Activated CD4-positive, CD25-positive, alpha-beta regulatory T cell treated with anti-CD3 and anti-CD28 coated beads, Interleukin-2, amount 50 U/mL, for 72 hours (primary cell): ENCODE measurements around the gene GCSAM.

Source experiments
- DNase-seq: peaks from one replicate; pipeline ENCODE4 v3.0.0; 2021

The GCSAM gene

GRCh38 chr3:112128843-112129727, 4.0 kb downstream of the GCSAM start:
- no peak for DNase-seq

- no peak for DNase-seq
Measured at GRCh38 chr3:112127522-112128494, 5.2 kb downstream of the GCSAM start.

GRCh38 chr3:112126511-112126911, 6.5 kb downstream of the GCSAM start:
- no peak for DNase-seq

GRCh38 chr3:112124907-112125607, 8.0 kb downstream of the GCSAM start:
- no peak for DNase-seq

- DNase-seq, result no peak
Measured at GRCh38 chr3:112123548-112123947, 9.5 kb downstream of the GCSAM start.

- DNase-seq, result no peak
Measured at GRCh38 chr3:112122870-112123269, 10.2 kb downstream of the GCSAM start.

GRCh38 chr3:112121577-112122547, 11.2 kb downstream of the GCSAM start:
- DNase-seq, result no peak

GRCh38 chr3:112119962-112120836, 12.8 kb downstream of the GCSAM start:
- no peak for DNase-seq

GRCh38 chr3:112117841-112118571, 15.0 kb downstream of the GCSAM start:
- DNase-seq, result no peak

- no peak for DNase-seq
Measured at GRCh38 chr3:112117415-112117814, 15.6 kb downstream of the GCSAM start.

GRCh38 chr3:112116748-112117186, 16.3 kb downstream of the GCSAM start:
- no peak for DNase-seq

GRCh38 chr3:112115806-112116383, 17.2 kb downstream of the GCSAM start:
- no peak for DNase-seq

GRCh38 chr3:112115161-112115739, 17.8 kb downstream of the GCSAM start:
- no peak for DNase-seq

GRCh38 chr3:112114576-112115160, 18.4 kb downstream of the GCSAM start:
- no peak for DNase-seq

GRCh38 chr3:112111785-112112402, 21.2 kb downstream of the GCSAM start:
- peak; percentile 47 for DNase-seq

GRCh38 chr3:112109322-112109721, 23.7 kb downstream of the GCSAM start:
- DNase-seq, result no peak

- DNase-seq, result no peak
Measured at GRCh38 chr3:112104774-112105173, 28.3 kb downstream of the GCSAM start.

GRCh38 chr3:112101916-112102315, 31.1 kb downstream of the GCSAM start:
- no peak for DNase-seq
